Spinal cord (tissue), 10 donors: ENCODE measurements around the gene NR0B2. TPM values are rescaled to one million over a fixed set of nuclear protein-coding genes. Genes with fewer than 3 reads are reported as not detected.
A peak's percentile ranks its signal among the peaks of the same experiment; 100 is the strongest.

Experiments used
- DNase-seq, 6 donors: peaks; one replicate each; pipeline versions ENCODE4 v3.0.0 to v3.0.0-alpha.2; 2013 to 2015; ENCODE audit warnings: low spot score in 6 of 6, low read depth in 4 of 6
- H3K27ac ChIP-seq: one replicate; pipeline ENCODE4 v1.5.1; 2013; ENCODE audit warnings: low read depth, low read length, control low read depth
- H3K27me3 ChIP-seq: one replicate; pipeline ENCODE4 v1.6.1; 2013; ENCODE audit warnings: low read length; ENCODE audit not compliant: control insufficient read depth, insufficient read depth
- H3K36me3 ChIP-seq: one replicate; pipeline ENCODE4 v1.6.1; 2013; ENCODE audit warnings: low read length; ENCODE audit not compliant: control insufficient read depth, insufficient read depth
- H3K4me1 ChIP-seq: one replicate; pipeline ENCODE4 v1.6.1; 2013; ENCODE audit warnings: low read length; ENCODE audit not compliant: control insufficient read depth, insufficient read depth
- H3K4me3 ChIP-seq: one replicate; pipeline ENCODE4 v1.5.1; 2013; ENCODE audit warnings: low read depth, low read length, control low read depth
- H3K9me3 ChIP-seq: one replicate; pipeline ENCODE4 v1.6.1; 2013; ENCODE audit warnings: low read length; ENCODE audit not compliant: control insufficient read depth, insufficient read depth
- WGBS: methylation state at CpG from one replicate; pipeline ENCODE4 v1.1.5; 2013; ENCODE audit warnings: missing lambda C conversion rate; ENCODE audit not compliant: insufficient coverage; 5-methylcytosine and 5-hydroxymethylcytosine counted together
- polyA plus RNA-seq, 2 donors: library from polyadenylated mRNA; unstranded; fragments of 120-200 nt; gene quantifications; one replicate each; pipeline ENCODE4 v1.2.1, GENCODE V29; 2013; ENCODE audit not compliant: insufficient read length in 2 of 2
- total RNA-seq, 2 donors: library from RNA; depleted of rRNA in 1 of 2; stranded (reverse); fragments of 120-200 nt in 1 of 2; fragments of >200 nt in 1 of 2; gene quantifications; one replicate each; pipeline versions ENCODE4 v1.2.3 to v1.2.4, GENCODE V29; 2013 to 2014
- donor health status: healthy.

Gene NR0B2
- total and polyA plus RNA-seq, 4 donors = not detected

DNA sequence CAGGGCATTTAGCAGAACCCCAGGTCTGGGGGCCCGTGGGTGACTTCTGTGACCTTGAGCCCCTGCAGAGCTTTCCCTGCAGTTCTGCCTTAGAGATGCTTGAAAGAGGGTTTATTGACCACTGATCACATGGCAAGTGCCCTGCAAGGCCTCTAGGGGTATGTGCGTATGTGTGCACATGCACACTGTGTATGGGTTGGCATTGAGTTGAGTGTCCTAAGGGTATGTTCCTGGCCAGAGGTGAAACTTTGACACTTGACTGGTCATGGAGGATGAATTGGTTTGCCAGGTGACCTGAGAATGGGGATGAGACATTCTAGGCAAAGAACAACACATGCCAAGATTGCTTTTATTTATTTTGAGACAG, 24.9 kb upstream of the NR0B2 start:
- 86% methylated on average over 1 of the region's 2 CpGs for WGBS
- no peak overlapping the region for H3K27ac ChIP-seq
- H3K36me3 ChIP-seq = peaks cover 52% of the 10 kb centered on the region
- no peaks in the 10 kb centered on the region for H3K9me3 ChIP-seq
- H3K4me3 ChIP-seq = no peak overlapping the region
- no peaks in the 10 kb centered on the region for H3K4me1 ChIP-seq
- H3K27me3 ChIP-seq = no peaks in the 10 kb centered on the region
- DNase-seq = no peak

DNA sequence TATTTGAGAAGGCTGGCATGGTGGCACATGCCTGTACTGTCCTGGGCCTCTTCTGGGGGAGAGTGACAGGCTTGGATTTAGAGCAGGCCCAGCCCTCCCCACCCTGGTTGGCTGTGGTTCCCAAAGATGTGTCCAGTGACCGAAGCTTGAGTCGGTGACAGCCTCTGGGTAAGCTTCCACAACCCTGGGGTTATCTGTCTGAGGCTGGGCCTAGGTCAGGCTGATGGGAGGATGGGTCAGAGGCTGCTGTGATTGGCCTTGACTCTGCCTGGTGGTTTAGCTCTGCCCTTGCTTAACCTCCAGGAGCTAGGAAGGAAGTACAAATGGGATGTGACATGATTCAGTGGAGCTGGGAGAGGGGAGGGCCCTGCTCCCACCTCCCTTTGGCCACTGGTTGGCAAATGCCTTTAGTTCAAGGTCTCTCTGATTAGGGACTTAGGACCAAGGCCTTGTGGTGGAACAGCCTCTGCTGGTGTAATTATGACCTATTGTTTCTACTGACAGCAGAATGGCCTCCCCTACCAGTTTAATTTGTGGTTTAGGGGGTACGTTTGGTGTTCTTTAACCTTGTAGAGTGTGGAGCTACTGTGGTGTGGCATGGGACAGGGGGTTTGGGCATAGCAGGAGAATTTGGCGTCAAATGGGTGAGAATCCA, 24.4 kb upstream of the NR0B2 start:
- no peak overlapping the region for H3K4me3 ChIP-seq
- H3K4me1 ChIP-seq = no peaks in the 10 kb centered on the region
- no peaks in the 10 kb centered on the region for H3K9me3 ChIP-seq
- H3K27ac ChIP-seq = no peak overlapping the region
- 97% methylated on average over 4 of the region's 4 CpGs for WGBS
- DNase-seq = no peak
- H3K27me3 ChIP-seq = no peaks in the 10 kb centered on the region
- peaks cover 50% of the 10 kb centered on the region for H3K36me3 ChIP-seq

DNA sequence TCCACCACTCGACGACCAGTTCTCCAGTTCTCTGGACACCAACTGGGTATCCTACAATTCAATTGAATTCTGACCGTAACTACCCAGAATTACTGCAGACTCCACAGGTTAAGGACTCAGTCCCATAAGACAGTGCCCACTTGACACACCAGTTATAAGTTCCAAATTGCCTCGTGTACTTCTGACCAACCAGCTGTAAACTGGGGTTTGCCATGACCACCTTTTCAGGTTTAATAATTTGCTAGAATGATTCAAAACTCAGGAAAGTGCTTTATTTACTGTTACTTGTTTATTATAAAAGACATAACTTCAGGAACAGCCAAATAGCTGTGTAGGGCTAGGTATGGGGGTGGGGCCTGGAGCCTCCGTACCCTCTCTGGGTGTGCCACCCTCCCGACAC, 23.0 kb upstream of the NR0B2 start:
- 86% methylated on average over 3 of the region's 6 CpGs for WGBS
- no peak for DNase-seq
- Histone ChIP-seq H3K9me3 (no peaks in the 10 kb centered on the region), H3K27ac (no peak overlapping the region), H3K27me3 (no peaks in the 10 kb centered on the region), H3K36me3 (peaks cover 41% of the 10 kb centered on the region), H3K4me1 (no peaks in the 10 kb centered on the region), H3K4me3 (no peak overlapping the region)

DNA sequence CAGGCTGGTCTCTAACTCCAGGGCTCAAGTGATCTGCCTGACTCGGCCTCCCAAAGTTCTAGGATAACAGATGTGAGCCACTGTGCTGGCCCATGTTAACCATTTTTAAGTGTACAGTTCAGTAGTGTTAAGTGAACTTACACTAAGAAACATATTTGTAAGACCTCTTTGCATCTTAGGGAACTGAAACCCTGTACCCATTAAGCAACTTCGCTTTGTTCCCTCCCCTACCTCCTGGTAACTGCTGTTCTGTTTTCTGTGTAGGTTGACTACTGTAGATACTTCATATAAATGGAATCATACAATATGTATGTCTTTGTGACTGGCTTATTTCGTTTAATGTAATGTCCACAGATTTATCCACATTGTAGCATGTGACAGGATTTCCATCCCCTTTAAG, 18.8 kb upstream of the NR0B2 start:
- Histone ChIP-seq H3K27me3 (no peaks in the 10 kb centered on the region), H3K9me3 (no peaks in the 10 kb centered on the region), H3K4me3 (no peak overlapping the region), H3K27ac (no peak overlapping the region), H3K36me3 (peaks cover 29% of the 10 kb centered on the region), H3K4me1 (no peaks in the 10 kb centered on the region)
- DNase-seq = no peak
- no CpG with 5 or more reads among the region's 3 CpGs for WGBS

DNA sequence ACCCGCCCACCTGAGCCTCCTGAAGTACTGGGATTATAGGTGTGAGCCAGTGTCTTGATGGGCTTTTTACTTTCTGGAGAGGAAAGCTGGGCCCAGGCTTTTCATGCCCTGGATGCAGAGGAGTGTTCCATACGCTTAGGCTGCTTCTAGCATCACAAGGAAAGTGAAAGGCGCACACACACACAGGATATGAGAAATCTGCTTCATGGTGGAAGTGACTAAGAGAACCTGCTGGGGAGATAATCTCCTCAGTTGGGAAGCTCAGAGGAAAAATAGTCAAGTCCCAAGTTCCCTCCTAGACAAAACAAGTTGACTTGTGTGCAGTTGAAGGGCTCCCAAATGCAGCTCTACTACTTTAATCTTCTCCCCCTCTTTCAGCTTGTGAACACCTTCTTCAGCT, 9.9 kb upstream of the NR0B2 start:
- Histone ChIP-seq H3K27me3 (no peaks in the 10 kb centered on the region), H3K27ac (no peak overlapping the region), H3K4me1 (peaks cover 12% of the 10 kb centered on the region), H3K4me3 (no peak overlapping the region), H3K9me3 (no peaks in the 10 kb centered on the region), H3K36me3 (peaks cover 34% of the 10 kb centered on the region)
- WGBS = 100% methylated on average over 3 of the region's 3 CpGs
- DNase-seq = no peak

DNA sequence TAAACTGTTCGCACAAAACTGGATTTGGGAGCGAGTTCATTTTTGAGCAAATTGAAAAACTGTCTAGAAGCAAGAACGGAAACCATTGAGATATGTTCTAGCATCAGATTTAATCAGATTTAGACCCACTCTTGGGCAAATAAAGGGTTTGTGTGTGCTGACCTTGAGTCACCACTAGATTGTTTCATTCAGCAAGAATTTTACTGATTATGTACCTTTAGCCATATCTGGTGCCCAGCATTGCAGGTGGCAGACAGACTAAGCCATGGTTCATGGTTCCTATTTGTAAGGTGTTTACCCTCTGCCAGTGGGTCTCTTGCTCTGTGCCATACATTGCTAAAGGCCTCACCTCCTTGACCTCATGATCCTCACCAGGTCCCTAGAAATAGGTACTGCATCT, 9.1 kb upstream of the NR0B2 start:
- WGBS = 80% methylated on average over 1 of the region's 3 CpGs
- peaks cover 12% of the 10 kb centered on the region for H3K4me1 ChIP-seq
- H3K9me3 ChIP-seq = no peaks in the 10 kb centered on the region
- H3K4me3 ChIP-seq = no peak overlapping the region
- no peak overlapping the region for H3K27ac ChIP-seq
- H3K36me3 ChIP-seq = peaks cover 34% of the 10 kb centered on the region
- H3K27me3 ChIP-seq = no peaks in the 10 kb centered on the region
- no peak for DNase-seq

DNA sequence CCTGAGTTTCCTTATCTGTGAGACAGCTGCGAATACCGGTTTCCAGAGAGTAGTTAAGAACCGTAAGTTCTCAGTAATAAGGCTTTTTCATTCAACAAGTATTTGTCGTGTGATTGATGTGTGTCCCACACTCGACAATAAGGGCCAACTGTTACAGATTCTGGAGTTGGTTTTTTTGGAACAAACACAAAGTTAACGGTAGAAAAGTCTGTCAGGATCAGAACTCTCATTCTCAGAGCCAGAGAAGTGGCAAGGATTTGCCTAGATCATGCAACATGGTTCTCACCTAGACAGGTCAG, 8.6 kb upstream of the NR0B2 start:
- Histone ChIP-seq H3K9me3 (no peaks in the 10 kb centered on the region), H3K27ac (no peak overlapping the region), H3K4me1 (peaks cover 12% of the 10 kb centered on the region), H3K27me3 (no peaks in the 10 kb centered on the region), H3K36me3 (peaks cover 33% of the 10 kb centered on the region), H3K4me3 (peak overlapping the region; percentile 84)
- 46% methylated on average over 6 of the region's 6 CpGs for WGBS
- no peak for DNase-seq

DNA sequence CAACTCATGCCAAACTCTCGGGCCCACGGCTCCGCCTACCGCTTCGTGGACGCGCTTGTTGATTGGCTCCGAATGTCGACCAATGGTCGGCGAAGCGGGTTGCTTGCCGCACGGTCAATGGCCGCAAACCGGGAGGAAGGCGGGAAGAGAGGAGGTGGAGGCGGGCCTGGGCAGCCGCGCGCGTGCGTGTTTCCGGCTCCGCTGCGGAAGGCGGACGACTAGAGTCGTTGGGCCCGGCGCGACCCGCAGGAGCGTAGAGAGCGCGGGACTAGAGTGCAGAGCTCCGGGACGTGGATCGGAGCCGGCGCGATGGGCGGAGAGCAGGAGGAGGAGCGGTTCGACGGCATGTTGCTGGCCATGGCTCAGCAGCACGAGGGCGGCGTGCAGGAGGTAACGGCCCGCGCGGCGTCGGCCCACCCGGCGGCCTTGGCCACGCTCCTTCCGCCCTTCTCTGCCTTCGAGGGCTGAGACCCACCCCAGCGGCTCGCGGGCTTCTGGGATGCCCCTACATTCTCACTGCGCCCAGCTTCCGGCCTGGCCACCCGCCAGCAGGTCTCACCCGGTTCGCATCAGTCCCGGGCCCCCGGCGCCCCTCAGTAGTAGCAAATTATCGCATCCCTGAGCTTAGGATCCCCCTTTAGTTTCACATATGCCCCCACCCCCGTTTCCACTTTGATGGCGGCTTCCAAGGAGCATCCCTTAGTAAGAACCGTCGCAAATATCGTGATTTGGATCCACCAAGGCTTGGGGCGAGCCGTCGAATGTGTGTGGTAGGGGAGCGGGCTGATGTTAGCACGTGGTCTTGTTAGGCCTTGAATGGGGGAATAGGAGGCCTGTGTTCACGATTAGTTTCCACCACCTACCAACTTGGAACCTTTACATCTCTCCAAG, 8.0 kb upstream of the NR0B2 start, which contains the start of gene NUDC:
Gene NUDC (plus strand): TSS at position 204 of the 891 bp plus-strand sequence. CDS start 106 bp downstream, at position 310.
- H3K4me3 ChIP-seq = peak within 1 kb of the TSS; percentile 84
- H3K4me1 ChIP-seq = peaks cover 12% of the 10 kb centered on the region
- 0% methylated on average over 72 of the region's 83 CpGs for WGBS
- DNase-seq = peak; percentile 90 to 99 (median 96)
- H3K27ac ChIP-seq = peak within 1 kb of the TSS; percentile 88
- peaks cover 27% of the 10 kb centered on the region for H3K36me3 ChIP-seq
- no peaks in the 10 kb centered on the region for H3K27me3 ChIP-seq
- no peaks in the 10 kb centered on the region for H3K9me3 ChIP-seq

DNA sequence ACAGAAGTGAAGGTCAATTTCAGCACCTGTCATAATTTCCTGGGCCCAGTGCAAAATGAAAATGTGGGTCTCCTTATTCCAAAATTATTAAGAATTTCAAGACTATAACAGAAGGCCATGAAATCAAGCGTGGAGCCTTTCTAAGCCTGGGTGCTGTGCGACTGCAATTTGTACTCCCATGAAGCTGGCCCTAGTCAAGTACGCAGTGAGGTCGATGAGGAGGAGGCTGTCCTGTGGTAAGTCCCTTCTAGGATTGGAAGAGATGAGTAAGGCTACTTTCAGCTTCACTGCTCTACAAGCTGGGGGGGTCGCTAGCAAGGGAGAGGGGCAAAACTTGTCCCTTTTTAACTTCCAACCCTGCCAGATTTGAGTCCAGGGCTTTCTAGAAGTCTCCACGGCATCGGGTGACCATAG, 7.4 kb upstream of the NR0B2 start:
- Histone ChIP-seq H3K4me3 (peak overlapping the region; percentile 84), H3K27ac (peak overlapping the region; percentile 85), H3K27me3 (peaks cover 2% of the 10 kb centered on the region), H3K36me3 (peaks cover 21% of the 10 kb centered on the region), H3K4me1 (peaks cover 12% of the 10 kb centered on the region), H3K9me3 (no peaks in the 10 kb centered on the region)
- WGBS = 15% methylated on average over 4 of the region's 7 CpGs
- no peak for DNase-seq
